SJSA1 (cell line): Measurements from ENCODE around the gene POLR3K. TPM values are rescaled to one million over a fixed set of nuclear protein-coding genes. Genes with fewer than 3 reads are reported as not detected.

Experiments used
- DNase-seq, 2 experiments: peaks; one replicate each; pipeline ENCODE4 v3.0.0-alpha.2; 2015 to 2020; ENCODE audit warnings: low spot score in 2 of 2, low read depth in 1 of 2
- H3K27ac ChIP-seq: fragments of 250-450 bp; sonication (Bioruptor Pico); 2 replicates; pipeline ENCODE4 v1.5.1; 2020; ENCODE audit warnings: mild to moderate bottlenecking, moderate library complexity
- H3K27me3 ChIP-seq: fragments of 250-450 bp; sonication (Bioruptor Pico); replicated peaks from 2 replicates; pipeline ENCODE4 v1.5.1; 2020; ENCODE audit warnings: mild to moderate bottlenecking, moderate library complexity
- H3K36me3 ChIP-seq: fragments of 250-450 bp; sonication (Bioruptor Pico); 2 replicates; pipeline ENCODE4 v1.5.1; 2020; ENCODE audit warnings: mild to moderate bottlenecking
- H3K4me1 ChIP-seq: fragments of 250-450 bp; sonication (Bioruptor Pico); replicated peaks from 2 replicates; pipeline ENCODE4 v1.6.1; 2021; ENCODE audit warnings: mild to moderate bottlenecking
- H3K4me3 ChIP-seq: fragments of 250-450 bp; sonication (Bioruptor Pico); 2 replicates; pipeline ENCODE4 v1.5.1; 2020; ENCODE audit warnings: mild to moderate bottlenecking
- H3K9me3 ChIP-seq: fragments of 250-450 bp; sonication (Bioruptor Pico); replicated peaks from 2 replicates; pipeline ENCODE4 v1.5.1; 2020; ENCODE audit warnings: mild to moderate bottlenecking
- total RNA-seq: library from RNA; depleted of rRNA; stranded (reverse); fragments of >200 nt; shearing (Covaris generic); gene quantifications from 2 replicates; pipeline ENCODE4 v1.2.3, GENCODE V29; 2014; rRNA removed

The POLR3K gene
- total RNA-seq, 1 experiment from 2014 or later, result 10.1 TPM

GRCh38 chr16:9903-10665, 43.3 kb downstream of the POLR3K start:
- no peak overlapping the region for H3K4me3 ChIP-seq
- no peak for DNase-seq

More at GRCh38 chr16:9903-10665, 43.3 kb downstream of the POLR3K start:
- Histone ChIP-seq H3K36me3 (no peaks in the 10 kb centered on the region), H3K4me1 (no peaks in the 10 kb centered on the region), H3K27me3 (no peaks in the 10 kb centered on the region), H3K9me3 (no peaks in the 10 kb centered on the region), H3K27ac (no peak overlapping the region)

Other genes with a start within 250 kb of the POLR3K start
- 30.2 and 37.0 TPM in 2 replicates for gene SNRNP25, start 220 bp upstream of the POLR3K start, total RNA-seq
- 21.4 and 23.4 TPM in 2 replicates for gene RHBDF1, start 19.0 kb upstream of the POLR3K start, total RNA-seq
- gene MPG, start 24.6 kb upstream of the POLR3K start, total RNA-seq, result 102 and 173 TPM in 2 replicates
- 7.5 and 11.2 TPM in 2 replicates for gene NPRL3, start 85.1 kb upstream of the POLR3K start, total RNA-seq
- gene HBZ, start 99.0 kb upstream of the POLR3K start, total RNA-seq, result not detected in 2 replicates
- gene HBM, start 112.4 kb upstream of the POLR3K start, total RNA-seq, result not detected in 2 replicates
- gene HBA2, start 119.3 kb upstream of the POLR3K start, total RNA-seq, result not detected in 2 replicates
- not detected in 2 replicates for gene HBA1, start 123.1 kb upstream of the POLR3K start, total RNA-seq
- not detected in 2 replicates for gene HBQ1, start 126.9 kb upstream of the POLR3K start, total RNA-seq
- gene LUC7L, start 175.8 kb upstream of the POLR3K start, total RNA-seq, result 47.1 and 53.3 TPM in 2 replicates
- gene FAM234A, start 181.2 kb upstream of the POLR3K start, total RNA-seq, result 99.5 and 102 TPM in 2 replicates
- gene RGS11, start 222.3 kb upstream of the POLR3K start, total RNA-seq, result not detected in 2 replicates
- gene ARHGDIG, start 227.0 kb upstream of the POLR3K start, total RNA-seq, result not detected in 2 replicates
- not detected in 2 replicates for gene PDIA2, start 229.6 kb upstream of the POLR3K start, total RNA-seq